Stimulated activated CD8-positive, alpha-beta memory T cell treated with anti-CD3 and anti-CD28 coated beads, Interleukin-15, amount 100 ng/mL, for 1 hour (primary cell): ENCODE results near the gene SCAPER.
"Not testable (repeated sequence)": the region's sequence is repeated elsewhere in the genome, so short reads cannot be mapped to it uniquely, and the experiment has no call there.

ENCODE experiments used
- DNase-seq: peaks from one replicate; pipeline ENCODE4 v3.0.0-alpha.2; 2020; ENCODE audit warnings: low read depth

SCAPER gene

DNA sequence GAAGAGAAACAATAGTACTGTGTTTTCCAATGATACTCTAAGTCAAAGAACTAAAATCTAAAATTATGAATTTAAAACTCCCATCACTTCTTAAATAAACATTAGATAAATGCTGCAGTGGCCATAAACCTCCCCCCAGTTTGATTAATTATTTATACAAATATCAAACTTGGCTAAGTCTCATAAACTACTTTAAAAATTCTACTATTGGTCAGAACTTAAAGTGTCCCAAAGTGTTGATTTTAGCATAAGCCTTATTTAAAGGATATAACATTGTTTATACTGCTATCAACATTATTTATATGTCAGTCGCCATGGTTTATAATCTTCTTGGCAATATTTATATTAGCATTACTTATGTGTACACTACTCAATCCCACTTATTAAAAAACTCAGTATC lies 132.4 kb downstream of the SCAPER start:
- DNase-seq = no peak

DNA sequence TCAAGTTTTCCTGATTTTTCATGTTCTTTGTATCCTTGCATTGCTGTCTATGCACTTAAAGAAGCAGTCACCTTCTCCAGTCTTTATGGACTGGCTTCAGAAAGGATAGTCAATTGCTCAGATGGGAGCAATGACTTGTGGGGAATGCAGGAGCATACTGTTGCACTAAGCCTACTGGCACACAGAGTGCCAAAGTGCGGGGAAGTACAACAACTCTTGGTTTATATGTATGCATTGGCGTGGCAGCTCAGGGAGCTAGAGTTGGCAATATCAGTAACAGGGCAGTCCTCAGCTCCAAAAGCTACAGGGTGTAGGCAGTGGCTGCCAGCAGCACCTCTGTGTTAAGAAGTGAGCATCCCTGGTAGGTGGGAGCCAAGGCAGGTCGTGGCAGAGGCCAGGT lies 141.1 kb downstream of the SCAPER start:
- DNase-seq = no peak

DNA sequence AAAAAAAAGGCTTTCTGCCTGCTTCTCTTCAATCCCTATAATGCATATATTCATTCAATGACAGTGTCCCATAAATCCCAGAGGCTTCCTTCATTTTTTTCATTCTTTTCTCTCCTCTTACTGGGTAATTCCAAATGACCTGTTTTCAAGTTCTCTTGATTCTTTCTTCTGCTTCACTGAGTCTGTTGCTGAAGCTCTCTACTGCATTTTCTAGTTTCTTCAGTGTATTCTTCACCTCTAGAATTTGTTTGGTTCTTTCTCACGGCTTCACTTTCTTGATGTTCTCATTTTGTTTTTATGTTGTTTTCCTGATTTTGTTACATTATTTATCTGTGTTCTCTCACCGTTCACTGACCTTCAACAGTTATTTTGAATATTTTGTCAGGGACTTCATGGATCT lies 141.6 kb downstream of the SCAPER start:
- DNase-seq = no peak

DNA sequence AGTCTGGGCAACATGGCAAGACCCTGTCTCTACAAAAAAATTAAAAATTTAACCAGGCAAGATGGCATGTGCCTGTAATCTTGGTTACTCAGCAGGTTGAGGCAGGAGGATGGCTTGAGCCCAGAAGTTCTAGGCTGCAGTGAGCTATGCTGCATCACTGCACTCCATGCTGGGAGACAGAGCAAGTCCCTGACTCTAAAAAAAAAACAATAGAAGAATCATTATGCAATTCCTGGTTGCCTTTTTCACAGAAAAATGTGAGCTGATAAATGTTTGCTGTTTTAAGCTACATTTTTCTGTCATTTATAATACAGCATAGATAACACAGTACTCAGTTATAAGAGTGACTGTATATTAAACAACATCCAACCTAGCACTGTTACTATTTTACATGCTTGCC lies 148.8 kb downstream of the SCAPER start:
- no peak for DNase-seq

DNA sequence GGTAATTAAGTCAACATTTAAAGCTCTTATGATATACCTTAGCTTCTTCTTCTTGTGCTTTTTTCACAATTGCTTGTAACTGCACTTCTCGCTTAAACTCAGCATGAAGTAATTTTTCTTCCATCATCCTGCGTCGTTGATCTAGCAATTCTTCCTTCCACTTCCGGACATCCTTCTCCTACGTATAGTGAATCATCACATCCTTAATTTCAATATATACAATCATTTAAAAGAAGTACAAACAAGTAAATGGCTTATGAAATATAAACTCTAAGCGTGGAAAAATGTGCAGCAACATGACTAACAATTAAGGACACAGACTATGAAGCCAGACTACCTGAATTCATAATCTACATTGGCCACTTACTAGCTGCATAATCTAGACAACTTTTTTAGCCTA lies 151.4 kb downstream of the SCAPER start:
- DNase-seq = no peak

DNA sequence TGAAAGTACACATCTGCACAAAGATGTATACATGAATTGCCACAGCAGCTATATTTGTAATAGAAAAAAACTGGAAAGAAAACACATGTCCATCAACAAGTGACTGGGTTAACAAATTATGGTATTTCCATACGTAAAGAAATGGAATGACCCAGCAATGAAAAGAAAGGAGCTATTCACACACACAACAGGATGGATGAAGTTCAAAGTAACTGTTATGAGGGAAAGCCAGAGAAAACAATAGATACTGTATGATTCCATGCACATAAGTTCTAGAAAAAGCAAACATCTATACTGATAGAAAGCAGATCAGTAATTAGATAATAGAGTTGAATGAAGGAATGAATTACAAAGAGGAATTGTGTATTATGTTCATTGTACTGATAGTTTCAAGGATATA lies 152.0 kb downstream of the SCAPER start:
- DNase-seq = no peak

DNA sequence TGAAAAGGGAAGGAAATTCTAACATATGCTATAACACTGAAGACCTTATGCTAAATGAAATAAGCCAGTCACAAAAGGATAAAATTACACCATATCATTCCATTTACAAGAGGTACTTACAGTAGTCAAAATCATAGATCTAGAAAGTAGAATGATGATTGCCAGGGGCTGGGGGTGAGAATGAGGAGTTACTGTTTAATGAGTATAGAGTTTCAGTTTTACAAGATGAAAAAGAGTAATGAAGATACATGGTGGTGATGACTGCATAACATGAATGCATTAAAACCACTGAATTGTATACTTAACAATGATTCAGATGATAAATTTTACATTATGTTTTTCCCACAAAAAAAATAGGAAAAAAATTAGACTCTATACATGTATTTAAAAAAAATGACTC lies 152.6 kb downstream of the SCAPER start:
- DNase-seq = no peak

DNA sequence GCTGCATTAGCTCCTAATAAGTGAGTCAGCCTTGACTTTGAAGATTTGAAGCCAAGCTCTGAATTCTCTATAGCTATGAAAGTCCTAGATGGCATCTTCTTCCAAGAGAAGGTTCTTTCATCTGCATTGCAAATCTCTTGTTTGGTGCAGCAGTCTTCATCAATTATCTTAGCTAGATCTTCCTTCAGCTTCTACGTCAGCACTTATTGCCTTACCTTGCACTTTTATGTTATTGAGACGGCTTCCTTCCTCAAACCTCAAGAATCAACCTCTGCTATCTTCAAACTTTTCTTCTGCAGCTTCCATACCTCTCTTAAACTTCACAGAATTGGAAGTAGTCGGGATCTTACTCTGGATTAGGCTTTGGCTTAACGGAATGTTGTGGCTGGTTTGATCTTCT lies 167.6 kb downstream of the SCAPER start:
- no peak for DNase-seq

DNA sequence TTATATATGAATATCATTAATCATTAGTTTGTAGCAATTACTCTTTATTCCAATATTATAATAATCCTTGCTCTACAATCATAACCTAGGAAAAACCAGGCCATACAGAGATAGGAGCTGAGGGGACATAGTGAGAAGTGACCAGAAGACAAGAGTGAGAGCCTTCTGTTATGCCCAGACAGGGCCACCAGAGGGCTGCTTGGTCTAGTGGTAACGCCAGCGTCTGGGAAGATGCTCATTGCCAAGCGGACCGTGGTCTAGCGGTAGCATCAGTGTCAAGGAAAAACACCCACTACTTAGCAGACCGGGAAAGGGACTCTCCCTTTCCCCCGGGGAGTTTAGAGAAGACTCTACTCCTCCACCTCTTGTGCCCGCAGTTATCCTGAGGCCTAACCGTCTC lies 172.8 kb downstream of the SCAPER start:
- not testable (repeated sequence) for DNase-seq

DNA sequence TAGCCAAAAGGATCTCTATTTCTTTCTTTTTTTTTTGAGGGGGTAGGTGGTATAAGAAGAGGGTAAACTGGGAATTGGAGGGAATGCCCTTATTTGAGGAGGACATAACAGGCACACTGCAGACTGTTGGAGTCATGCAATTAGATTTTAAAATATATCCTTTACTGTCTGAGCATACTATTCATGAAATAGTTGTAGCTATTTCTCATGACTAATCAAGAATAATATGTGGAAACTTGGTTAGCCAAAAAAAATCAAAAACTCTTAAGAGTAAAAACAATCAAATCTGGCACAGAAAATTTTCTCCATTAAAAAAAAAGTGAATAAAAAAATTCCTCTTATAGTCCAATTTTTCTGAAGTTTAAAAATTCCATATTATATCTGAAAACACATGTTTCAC lies 174.9 kb downstream of the SCAPER start:
- no peak for DNase-seq

DNA sequence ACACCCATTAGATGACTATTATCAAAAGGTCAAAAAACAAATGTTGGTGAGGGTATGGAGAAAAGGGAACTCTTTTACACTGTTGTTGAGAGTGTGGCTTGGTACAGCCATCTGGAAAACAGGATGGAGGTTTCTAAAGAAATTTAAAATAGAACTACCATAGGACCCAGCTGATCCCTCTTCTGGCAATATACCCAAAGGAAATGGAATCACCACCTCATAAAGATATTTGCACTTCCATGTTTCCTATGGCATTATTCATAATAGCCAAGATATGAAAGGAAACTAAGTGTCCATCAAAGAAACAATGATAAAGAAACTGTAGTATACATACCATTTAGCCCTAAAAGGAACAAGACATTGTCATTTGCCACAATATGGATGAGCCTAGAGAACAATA lies 186.3 kb downstream of the SCAPER start:
- DNase-seq = no peak

DNA sequence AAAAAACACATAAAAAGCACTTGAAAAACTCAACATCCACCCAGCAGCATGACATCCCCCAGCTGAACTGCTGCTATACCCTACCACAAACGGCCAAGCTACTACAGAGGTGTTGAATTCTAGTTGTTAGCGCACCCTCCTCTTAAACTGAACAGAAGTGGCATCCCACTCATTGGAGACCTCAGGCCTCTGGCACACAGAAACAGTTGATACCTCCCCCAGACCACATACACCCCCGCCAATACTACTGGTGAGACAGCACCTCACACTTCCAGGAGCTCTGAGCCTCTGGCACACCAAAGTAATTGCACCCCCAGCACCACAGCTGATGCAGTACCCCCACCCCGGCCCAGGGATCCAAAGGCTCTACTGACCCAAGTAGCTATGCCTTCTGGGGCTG lies 190.2 kb downstream of the SCAPER start:
- DNase-seq = no peak

DNA sequence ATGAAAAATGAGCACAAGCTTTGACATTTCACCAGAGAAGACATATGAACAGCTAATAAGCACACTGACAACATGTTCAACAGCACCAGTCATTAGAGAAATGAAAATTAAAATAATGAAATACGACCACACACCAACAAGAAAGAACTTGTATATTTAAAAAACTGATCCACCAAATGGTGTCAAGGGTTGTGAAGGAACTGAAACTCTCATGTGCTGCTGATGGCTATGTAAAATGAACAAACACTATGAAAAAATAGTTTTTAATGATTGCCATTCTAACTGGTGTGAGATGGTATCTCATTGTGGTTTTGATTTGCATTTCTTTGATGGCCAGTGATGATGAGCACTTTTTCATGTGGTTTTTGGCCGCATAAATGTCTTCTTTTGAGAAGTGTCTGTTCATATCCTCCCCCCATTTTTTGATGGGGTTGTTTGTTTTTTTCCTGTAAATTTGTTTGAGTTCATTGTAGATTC lies 193.8 kb downstream of the SCAPER start:
- no peak for DNase-seq

DNA sequence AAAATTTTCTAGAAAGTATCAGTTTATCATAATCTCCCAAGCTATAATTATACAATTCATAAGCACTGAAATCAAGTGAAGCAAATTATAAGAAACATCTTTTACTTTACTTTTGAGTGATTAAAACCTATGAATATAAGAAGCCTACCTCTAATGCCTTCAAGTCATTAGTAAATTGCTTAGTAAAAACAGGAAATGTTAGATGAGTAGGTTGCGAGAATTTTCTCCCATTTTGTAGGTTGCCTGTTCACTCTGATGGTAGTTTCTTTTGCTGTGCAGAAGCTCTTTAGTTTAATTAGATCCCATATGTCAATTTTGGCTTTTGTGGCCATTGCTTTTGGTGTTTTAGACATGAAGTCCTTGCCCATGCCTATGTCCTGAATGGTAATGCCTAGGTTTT lies 201.1 kb downstream of the SCAPER start:
- not testable (repeated sequence) for DNase-seq

DNA sequence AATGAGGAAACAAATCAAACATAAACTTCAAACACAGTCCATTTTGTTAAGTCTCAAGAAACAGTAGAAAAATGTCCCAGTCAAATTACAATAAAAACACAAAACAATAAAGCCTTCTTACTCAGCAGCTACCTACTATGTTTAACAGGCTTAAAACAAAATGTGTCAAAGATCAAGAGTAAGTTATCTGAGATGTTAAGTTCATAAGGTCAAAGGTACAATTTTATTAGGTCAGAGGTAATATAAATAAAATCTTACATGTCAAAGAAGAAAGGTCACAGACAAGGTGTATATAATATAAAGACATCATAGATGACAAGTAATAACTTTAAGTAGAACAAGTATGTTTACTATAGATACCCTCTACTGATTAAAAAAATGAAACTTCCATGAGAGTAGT lies 208.3 kb downstream of the SCAPER start:
- no peak for DNase-seq

DNA sequence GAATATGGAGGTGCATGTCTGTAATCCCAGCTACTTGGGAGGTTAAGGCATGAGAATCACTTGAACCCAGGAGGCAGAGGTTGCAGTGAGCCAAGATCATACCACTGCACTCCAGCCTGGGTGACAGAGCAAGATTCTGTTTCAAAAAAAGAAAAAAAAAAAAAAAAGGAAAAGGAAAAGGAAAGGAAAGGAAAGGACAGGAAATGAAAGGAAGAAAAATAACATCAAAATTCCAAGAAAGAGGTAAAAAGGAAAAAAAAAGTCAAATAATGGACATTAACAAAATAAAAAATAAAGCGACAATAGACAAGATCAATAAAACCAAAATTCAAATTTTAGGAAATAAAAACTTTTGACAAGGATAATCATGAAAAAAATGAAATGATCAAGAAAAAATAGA lies 212.6 kb downstream of the SCAPER start:
- DNase-seq = not testable (repeated sequence)

DNA sequence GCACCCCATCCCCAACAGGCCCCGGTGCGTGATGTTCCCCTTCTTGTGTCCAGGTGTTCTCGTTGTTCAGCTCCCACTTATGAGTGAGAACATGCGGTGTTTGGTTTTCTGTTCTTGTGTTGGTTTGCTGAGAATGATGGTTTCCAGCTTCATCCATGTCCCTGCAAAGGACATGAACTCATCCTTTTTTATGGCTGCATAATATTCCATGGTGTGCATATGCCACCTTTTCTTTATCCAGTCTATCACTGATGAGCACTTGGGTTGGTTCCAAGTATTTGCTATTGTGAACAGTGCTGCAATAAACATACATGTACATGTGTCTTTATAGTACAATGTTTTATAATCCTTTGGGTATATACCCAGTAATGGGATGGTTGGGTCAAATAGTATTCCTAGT lies 217.5 kb downstream of the SCAPER start:
- not testable (repeated sequence) for DNase-seq

DNA sequence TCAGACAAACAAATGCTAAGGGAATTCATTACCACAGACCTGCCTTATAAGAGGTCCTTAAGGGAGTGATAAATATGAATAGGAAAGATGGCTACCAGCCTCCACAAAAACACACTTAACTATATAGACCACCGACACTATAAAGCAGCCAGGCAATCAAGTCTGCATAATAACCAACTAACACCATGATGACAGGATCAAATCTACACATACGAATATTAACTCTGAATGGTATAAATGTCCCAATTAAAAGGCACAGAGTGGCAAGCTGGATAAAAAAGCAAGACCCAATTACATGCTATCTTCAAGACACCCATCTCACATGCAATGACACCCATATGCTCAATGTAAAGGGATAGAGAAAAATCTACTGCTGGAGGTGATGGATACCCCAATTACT lies 221.1 kb downstream of the SCAPER start:
- no peak for DNase-seq

DNA sequence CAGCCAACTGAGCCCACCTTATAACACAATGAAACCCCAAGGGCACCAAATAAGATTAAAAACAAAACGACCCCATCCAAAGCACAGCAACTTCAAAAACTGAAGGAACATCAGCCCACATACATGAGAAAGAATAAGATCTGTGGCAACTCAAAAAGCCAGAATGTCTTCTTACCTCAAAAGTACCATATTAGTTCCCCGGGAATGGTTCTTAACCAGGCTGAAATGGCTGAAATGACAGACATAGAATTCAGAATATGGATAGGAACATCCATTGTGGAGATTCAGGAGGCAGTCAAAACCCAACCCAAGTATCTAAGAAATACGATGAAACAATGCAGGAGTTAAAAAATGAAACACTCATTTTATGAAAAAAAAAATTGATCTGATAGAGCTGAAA lies 222.3 kb downstream of the SCAPER start:
- no peak for DNase-seq

DNA sequence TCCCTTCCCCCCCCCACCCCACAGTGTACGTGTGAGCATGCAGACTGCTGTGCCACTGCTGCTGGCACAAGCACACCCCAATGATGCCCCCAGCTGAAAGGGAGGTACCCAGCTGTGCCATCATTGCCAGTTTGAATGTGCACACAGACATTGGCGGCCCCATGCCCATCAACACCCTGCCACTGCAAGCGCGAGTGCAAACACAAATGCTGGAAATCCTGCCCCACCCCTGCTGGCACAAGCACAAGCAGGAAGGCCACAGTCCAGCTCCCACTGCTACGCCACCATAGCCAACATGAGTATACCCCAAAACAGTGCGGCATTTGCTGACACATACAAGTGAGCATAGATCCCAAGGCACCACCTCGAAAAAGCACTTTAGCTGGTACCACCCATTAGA lies 222.9 kb downstream of the SCAPER start:
- no peak for DNase-seq

DNA sequence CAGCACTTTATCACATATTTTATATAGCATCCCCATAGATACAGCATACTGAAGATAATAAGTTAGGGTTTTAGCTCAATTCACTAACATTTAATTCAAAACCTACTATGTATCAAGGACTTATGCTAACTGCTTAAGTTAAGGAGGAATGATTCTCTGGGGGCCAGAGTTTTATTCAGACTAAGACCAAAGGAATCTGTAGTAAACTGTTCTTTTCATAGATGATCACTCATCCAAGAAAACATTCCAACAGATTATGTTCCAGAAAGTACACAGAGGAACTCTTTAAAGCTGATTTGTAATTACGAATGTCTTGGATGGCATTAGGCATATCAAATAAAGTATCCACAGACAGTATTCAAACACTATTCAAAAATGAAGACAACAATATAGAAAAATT lies 226.4 kb downstream of the SCAPER start:
- no peak for DNase-seq

DNA sequence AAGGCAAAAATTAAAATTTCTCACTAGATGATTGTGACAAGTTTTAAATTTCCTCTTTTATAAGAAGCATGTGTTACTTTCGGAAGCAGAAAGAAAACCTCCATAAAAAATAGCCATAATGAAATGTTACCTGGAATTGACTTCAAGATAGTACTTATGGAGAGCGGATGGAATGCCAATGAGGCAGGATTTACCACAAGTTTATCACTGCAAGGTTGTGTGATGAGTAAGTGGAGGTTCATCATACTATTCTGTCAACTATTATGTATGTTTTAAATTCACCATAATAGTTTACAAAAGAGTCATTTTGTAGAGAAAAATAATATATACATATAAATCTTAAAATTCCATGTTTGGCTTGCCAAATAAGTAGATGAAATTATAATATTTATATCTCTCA lies 230.3 kb downstream of the SCAPER start:
- DNase-seq = no peak

DNA sequence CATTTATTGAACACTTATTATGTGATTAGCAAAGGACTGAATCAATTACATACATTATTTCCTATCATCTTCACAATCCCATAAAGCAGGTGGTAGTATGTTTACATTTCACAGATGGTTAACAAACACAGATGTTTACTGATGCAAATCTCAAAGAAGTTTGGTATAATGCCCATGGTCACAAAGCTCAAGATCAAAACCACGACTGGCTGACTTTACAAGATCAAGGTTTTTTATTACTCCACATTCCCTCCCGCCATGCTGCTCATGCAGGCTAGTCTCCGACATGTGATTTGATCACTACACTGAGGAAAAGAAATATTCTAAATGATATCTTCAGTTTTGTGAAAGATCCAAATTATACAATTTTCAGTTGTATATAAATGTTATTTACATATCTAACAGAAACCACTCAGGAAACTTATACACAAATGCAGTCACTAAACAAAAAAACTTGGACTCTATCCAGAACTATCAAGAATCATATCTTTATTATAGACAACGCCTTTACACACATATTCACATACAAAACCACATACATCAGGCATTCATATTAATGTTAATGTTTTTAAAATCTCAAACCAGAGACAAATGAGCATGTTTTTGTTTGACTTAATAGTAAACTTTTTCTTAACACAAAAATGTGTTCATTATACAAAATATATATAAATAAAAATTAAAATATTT lies 235.5 kb downstream of the SCAPER start:
- no peak for DNase-seq

DNA sequence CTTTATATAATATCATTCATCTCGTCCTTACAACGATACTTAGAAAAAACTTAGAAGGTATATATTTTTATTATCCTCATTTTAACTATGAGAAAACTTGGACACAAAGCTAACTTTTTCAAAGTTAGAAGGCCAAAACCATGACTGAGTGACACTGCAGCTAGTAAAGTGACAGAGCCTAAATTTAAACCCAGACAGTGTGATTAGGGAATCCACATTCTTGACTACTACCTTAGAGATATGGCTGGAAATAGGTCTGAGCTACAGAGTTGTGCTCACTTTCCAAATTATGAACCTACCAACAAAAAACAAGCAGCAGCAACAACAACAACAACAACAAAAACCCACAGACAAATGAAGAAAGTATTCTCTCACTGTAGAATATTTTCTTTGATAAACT lies 236.2 kb downstream of the SCAPER start:
- no peak for DNase-seq
